Sigmoid colon (tissue), 3 donors: ENCODE data around the gene MED8.

Experiments
- CTCF ChIP-seq, 4 experiments: fragments of 450-650 bp in 3 of 4; fragments of 200-600 bp in 1 of 4; IDR thresholded peaks; one replicate each; pipeline ENCODE4 v1.5.1; 2016 to 2019; ENCODE audit warnings: antibody characterized with exemption in 4 of 4, mild to moderate bottlenecking in 3 of 4, moderate library complexity in 2 of 4
- POLR2A ChIP-seq, 2 donors: fragments of 450-650 bp; IDR thresholded peaks; one replicate each; pipeline ENCODE4 v1.6.1; 2016; ENCODE audit warnings: antibody characterized with exemption in 2 of 2, mild to moderate bottlenecking in 2 of 2, moderate library complexity in 2 of 2

DNA sequence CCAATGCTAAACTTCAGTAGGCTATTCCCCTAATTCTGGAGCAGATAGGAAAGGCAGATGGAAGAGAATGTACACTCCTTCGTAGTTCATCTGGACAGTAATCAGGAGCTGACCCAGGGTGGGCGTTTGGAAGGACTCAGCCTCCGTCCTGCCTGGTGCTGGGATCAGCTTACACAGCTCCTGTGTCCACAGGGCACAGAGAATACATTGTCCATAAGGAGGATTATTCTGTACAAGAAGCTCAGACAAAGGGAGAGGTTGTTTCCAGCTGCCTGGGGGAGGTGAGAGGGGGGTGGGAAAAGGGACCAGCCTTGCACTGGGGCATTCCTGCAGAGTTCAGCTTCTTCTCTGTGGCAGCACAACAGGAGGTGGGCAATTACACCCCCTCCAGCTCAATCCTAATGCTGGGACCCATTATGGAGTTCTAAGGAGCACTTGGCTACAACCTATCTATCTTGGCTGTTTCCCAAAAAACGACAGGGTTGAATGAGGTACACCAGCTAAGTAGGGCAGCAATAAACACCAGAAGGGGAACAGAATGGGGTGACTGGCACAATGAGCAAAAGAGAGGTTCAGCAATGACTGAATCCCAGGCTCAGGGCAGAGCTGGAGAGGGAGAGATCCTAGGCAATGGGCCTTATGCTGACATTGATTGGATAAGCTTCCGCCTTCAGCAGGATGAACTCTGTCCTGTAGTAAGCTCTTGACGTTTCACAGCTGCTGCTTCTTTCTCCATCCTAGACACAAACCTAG, 7.4 kb downstream of the MED8 start:
- TF ChIP-seq CTCF (IDR thresholded peaks at IDR 0.05) (no peak), POLR2A (IDR thresholded peaks at IDR 0.05) (no peak)
